ENCODE results near the gene TIMM8B.
A peak's percentile ranks its signal among the peaks of the same experiment; 100 is the strongest.
"Not testable (repeated sequence)": the region's sequence is repeated elsewhere in the genome, so short reads cannot be mapped to it uniquely, and the experiment has no call there.

Gene TIMM8B, protein sequence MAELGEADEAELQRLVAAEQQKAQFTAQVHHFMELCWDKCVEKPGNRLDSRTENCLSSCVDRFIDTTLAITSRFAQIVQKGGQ

DNA sequence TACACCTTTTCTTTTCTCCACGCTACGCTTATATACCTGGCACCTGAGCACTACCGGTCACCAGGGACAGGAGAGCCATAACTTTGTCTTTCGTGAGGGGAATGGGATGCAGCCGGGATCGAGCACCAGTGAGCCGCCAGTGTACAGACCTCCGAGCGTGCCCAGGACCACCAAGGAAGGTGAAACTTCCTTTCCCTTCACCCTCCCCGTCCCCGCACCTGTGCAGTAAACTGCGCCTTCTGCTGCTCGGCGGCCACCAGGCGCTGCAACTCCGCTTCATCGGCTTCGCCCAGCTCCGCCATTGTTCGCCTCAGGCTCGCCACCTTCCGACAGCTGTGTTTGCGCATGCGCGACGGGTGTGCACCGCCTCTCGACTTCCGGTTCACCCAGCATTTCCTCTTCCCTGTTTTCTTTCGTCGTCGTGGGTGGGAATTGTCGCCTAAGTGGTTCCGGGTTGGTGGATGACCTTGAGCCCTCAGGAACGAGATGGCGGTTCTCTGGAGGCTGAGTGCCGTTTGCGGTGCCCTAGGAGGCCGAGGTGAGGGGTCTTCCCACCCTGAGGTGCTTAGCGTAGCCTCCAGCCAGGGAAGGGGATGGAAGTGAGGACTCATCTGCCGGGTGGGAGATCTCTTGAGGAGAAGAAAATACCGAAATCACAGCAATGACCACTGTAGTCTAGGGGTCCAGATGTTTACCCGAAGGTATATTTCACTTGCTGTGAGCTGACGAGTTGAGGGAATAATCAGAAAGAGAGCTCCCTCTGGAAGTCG lies at the start of gene TIMM8B, which contains the start of gene SDHD:
TSS of gene TIMM8B (minus strand) at position 335 of the 770 bp plus-strand sequence. CDS start at position 302, 33 bp downstream.
TSS of gene SDHD (plus strand) at position 452 of the 770 bp plus-strand sequence. CDS start at position 487, 35 bp downstream.
- peak; percentile 98 for DNase-seq (ENCODE audit: low read depth)

DNA sequence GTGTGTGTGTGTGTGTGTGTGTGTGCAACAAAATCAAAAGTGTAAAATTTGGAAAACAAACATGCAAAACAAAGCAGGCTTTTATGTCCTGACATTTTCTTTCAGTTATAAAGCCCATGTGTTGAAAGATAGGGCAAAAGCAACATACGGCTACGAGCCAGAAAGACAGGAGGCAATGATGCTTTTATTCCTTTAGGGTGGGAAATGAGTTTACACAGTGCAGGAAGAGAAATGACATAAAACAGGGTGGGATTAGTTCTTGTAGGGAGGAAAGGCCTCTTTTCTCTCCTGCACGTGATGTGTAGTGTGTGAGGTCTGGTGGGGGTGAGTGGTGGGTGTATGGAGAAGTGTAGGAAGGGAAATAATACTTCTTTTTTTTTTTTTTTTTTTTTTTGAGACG lies 47.9 kb upstream of the TIMM8B start:
- DNase-seq (ENCODE audit: low read depth), result no peak

DNA sequence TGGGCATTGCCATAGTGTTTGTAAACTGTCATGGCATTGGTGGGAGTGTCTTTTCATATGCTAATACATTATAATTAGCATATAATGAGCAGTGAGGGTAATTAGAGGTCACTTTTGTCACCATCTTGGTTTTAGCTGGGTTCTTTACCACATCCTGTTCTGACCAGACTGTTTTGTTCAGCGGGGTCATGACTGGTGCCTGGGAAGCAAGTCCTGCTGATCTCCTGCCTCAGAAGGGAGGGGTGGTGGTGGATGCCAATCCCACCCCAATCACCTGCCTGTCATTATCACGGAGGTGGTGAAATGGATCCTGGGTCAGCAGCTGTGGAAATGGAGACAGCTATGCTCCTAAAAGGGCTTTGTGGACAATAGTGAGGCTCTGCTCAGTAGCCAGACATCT lies 46.2 kb upstream of the TIMM8B start:
- DNase-seq (ENCODE audit: low read depth), result peak; percentile 18

DNA sequence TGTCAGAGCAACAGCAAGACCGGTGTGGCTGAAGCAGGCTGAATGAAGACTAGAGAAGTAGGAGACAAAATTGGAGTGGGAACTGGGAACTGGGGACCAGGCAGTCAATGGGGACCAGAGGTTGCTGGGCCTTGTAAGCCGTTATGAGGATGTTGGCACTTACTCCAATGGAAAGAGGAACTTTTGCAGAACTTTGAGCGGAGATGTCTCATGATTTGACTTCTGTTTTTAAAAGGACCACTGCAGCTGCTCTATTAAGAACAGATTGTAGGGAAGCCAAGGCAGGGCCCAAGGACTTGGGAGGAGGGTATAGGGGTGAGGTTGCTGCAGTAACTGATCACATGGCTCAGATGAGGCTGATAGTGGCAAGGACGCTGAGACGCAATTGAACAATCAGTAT lies 43.1 kb upstream of the TIMM8B start:
- DNase-seq (ENCODE audit: low read depth), result no peak

DNA sequence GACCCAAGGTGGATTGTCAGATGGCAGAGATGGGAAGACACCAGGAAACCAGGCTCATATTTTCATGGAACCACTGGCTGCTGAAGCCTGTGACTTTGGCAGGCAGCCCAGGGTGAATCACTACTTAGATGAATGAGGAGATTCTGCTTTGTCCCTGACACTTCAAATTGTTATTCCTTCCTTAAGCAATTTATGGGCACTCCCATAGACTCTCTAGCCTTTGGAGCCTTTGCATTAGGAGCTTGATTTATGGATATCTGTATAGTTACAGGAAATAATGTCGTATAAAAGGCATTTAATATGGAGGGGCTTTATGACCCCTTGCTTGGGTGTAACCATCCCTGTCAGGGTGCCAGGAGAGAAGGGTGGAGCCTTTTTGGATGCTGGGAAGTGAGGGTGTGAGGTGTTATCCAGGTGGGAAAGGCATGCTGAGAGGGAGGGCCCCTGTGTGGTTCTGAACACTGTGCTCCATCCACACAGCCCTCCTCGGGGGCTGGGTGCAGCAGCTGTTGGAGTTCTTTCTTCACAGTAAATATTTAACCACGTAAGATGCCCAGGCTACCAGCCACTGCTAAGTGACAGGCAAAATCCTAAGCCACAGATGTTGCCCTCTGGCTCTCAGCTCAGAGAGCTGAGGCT lies 42.0 kb upstream of the TIMM8B start:
- peak; percentile 95 for DNase-seq (ENCODE audit: low read depth)

DNA sequence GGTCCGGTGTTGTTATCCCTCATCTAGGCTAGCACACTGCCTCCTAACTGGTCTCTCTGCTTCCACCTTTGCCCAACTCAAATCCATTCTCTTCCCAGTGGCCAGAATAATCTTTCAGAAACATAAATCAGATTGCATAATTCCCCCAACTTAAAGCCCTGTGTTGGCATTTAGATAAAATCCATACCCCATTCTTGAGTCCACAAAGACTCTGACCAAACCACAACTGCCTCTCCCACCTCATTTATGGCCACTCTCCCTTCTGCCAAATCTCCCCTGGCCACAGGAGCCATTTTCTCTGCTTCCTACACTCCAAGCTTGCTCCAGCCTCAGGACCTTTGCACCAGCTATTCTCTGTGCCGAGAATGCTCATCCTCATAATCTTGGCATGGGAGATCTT lies 40.5 kb upstream of the TIMM8B start:
- DNase-seq (ENCODE audit: low read depth), result no peak

DNA sequence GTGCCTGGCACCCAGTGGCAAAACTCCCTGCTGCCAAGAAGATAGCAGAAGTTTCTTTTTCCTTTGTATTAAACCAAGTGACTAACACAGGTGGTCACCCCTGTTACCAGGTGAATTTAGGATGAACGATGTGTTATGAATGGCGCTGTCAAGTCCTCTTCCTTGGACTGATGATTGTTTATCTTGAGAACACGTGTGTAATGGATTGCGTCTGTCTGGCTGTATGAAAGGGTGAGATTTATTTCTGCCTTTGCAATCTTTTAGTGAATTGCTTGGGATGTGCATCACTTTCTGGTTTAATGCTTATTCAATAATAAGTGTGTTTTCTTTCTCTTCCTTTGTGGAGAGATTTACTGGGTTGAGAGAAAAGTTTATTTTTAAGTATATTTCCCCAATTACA lies 36.6 kb upstream of the TIMM8B start:
- DNase-seq (ENCODE audit: low read depth), result no peak

DNA sequence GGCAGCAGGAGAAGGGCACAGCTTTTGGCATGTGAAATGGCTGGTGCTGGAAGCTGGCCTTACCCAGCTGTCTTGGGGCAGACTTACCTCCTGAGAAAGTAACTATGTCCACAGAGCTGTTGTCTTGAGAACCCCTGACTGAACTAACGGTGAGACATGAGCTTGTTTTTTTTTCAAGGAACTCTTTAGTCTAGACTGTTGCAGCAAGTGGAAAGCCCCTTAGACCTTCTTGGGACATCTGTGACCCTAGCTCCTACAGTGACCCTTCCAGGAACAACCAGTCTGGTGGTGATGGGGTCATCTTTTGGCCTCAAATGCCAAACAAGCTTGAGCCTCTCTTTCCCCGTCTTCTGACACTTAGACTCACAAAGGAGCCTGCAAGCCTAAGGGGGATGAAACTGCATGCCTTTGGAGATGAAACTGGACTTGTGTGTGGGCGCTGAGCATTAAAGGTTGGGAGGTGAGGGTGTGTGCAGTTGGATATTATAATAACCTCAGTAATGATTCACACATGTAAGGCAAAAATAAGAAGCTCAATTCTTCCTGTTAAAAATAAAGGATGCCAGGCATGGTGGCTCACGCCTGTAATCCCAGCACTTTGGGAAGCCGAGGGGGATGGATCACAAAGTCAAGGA lies 35.5 kb upstream of the TIMM8B start:
- no peak for DNase-seq (ENCODE audit: low read depth)

DNA sequence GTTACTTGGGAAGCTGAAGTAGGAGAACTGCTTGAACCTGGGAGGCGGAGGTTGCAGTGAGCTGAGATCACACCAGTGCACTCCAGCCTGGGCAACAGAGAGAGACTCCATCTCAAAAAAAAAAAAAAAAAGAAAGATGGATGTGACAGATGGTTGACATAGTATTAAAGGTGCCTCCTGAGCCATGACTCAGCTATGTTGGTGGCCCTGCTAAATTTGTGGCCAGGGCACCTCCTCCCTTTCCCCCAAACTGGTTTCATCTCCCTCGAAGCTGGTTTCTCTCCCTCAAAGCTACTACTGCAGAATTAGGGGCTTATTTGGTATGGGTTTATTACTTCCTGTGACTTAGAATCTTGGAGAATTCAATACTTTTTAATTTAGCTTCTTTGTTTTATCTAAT lies 31.6 kb upstream of the TIMM8B start:
- no peak for DNase-seq (ENCODE audit: low read depth)

DNA sequence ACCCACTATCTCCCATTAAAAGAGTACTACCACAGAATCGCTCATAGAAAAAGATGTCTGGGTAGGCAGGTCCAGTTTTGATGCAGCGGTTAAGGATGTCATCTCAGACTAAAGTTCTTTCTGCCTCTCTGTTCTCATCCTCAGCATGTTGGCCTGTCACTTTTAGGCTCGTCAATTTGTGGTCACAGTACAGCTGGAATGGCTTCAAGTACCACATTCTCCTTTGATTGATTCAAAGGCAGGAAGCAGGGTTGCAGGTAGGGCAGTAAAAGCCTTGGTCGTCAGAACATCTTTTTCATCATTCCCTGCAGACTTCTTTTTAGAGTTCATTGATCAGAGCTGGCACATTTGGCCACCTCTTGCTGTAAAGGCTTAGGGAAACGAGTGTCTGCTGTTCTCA lies 28.8 kb upstream of the TIMM8B start:
- no peak for DNase-seq (ENCODE audit: low read depth)

DNA sequence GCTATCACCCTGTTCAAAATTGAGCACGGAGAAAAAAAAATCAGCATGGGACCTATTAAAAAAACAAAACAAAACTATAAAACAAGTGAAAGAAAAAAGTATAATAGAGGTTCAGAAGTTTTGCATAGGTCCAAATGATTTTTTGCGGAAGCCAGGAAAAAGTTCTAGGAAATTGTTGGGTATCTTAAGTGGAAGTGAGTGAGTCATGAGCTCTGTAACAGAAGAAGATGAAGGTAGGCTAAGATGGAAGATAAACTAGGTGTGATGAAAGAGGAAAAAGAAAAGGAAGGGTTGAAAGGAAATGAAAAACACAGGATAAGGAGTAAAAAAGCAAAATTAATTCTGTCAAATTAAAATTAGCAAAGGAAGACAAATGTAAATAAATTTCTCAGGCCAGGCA lies 27.9 kb upstream of the TIMM8B start:
- DNase-seq (ENCODE audit: low read depth), result no peak

DNA sequence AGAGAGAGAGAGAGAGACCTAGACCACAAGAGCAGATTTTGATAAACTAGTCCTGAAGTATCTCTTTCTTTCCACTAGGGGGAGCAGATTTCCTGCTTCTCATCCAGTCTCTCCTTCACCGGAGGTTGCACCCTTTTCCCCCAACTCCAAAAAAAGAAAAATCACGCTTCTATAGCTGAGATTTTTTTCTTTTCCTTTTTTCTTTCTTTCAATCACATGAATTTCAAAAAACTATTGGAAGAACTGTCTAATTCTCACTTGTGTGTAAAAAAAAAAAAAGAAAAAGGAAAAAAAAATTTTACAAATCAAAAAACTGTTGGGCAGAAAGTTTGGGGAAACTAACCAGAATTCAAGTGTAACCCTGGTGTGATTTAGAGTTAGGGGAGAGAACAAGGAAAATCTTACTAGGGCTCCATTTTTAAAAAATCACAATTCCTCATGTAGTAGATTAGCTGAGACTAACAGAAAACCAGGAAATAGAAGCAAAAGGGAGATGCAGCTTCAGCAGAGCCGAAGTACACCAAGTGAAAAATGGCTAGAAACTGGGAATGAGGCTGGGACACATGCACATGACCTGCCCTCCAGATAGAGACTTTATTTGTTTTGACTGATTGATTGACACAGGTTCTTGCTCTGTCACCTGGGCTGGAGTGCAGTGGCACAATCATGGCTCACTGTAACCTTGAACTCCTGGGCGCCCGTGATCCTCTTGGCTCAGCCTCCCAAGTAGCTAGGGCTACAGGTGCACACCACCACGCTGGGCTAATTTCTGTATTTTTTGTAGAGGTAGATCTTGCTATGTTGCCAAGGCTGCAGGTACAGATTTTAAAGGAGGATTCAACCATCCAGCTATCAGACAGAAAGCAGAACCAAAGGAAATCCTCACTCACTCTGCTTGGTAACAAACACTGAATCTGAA lies 27.2 kb upstream of the TIMM8B start:
- DNase-seq (ENCODE audit: low read depth), result peak; percentile 75

DNA sequence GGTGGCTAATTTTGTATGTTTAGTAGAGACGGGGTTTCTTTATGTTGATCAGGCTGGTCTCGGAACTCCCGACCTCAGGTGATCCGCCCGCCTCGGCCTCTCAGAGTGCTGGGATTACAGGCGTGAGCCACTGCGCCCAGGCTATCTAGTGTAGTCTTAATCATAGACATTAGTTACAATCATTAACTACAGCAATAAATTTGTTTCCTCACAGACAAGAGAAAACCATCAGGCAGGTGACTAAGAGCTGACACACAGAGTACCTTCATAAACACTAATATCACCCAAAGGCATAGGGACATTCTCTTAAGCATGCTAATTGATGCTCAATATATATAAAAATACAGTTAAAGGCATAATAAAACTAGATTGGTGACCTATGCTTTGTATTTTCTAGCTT lies 19.5 kb upstream of the TIMM8B start:
- DNase-seq (ENCODE audit: low read depth), result no peak

DNA sequence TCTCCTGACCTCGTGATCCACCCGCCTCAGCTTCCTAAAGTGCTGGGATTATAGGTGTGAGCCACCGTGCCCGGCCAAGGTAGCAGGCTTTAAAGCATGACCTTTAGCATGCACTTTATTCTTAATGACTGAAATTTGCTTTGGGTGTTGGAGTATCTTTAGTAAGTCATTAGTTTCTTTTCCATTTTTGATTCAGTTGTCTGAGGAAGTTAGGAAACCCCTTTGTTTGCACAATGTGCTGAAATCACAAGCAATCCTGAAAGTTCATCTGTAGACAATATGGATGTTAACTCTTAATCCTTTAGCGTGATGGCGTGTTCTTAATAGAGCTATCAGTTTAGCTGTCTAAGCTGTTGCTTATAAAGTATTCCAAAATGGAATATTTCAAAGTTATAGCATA lies 16.9 kb upstream of the TIMM8B start:
- no peak for DNase-seq (ENCODE audit: low read depth)

DNA sequence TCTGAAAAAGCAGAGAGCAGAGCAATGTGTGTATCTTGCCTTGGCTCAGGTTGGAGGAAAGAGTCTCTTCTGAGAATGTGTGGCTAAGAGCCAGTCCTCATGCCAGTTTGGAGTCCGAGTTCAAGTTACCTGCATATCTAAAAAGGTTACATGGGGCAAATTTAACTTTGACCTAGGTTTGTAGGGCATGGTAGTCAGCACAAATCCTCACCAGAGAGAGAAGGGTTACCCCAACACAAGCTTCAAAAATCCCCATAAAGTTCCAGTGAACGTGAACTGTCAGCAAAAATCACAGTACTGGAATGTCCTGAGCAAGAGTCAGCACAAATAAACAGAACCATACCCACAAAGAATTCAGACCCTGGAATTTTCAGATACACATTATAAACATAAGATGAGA lies 13.9 kb upstream of the TIMM8B start:
- DNase-seq (ENCODE audit: low read depth), result peak; percentile 70

DNA sequence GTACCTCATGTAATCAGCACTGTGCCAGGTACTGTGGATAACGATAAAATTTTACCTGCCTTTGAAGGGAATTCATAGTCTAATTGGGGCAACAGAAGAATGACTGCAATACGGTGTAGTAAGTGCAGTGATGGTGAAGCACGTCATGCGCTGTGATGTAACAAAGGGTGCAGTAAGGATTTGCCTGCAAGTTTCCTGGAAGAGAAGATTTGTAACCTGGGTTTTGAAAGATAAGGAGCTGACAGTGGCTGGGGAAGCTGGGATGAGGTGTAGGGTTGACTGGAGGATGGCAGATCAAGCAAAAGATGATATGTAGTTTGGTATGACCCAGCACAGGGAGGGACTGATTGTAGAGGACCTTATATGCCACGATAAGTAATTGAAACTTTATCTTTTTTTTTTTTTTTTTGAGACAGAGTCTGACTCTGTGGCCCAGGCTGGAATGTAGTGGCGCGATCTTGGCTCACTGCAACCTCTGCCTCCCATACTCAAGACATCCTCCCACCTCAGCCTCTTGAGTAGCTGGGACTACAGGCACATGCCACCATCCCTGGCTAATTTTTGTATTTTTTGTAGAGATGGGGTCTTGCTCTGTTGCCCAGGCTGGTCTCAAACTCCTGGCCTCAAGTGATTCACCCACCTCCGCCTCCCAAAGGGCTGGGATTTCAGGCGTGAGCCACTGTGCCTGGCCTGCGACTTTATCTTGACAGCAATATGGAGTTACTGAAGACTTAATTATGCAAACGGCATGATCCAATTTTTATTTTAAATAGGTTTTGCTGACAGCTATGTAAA lies 11.4 kb upstream of the TIMM8B start:
- DNase-seq (ENCODE audit: low read depth), result no peak

DNA sequence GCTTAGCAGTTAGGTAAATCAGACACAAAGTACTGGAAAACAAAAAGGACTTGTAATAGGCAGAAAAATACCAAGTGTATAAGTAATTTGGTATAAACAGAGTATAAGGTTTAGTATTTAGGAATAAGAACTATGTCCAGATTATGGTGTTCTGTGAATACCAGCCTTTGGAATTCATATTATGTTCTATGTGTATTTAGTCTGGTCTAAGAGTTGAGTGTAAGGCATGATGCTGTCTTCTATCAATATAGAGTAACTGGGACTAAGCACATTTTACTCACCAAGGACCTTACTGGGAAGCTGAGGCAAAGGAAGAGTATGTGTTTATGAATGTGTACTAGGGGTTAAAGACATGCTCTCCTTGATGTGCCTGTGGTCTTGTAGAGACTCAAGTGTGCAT lies 9.6 kb upstream of the TIMM8B start:
- DNase-seq (ENCODE audit: low read depth), result peak; percentile 30

DNA sequence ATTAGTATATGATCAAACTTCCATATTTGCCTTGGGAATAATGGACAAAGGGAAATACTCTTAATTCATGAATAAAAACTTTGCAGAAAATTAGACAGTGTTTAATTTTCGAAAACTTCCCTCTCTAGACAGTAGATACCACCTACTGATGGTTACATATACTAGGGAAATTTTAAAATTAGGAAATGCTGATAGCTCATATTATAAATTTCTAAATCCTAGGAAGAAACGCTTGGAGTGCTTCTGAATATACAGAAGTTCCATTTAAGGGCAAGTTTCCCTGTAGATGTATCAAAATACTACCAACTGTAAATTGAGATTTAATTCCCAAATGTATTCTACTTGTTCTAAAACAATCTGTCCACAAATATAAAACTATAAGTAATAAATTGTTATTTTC lies 8.7 kb upstream of the TIMM8B start:
- not testable (repeated sequence) for DNase-seq (ENCODE audit: low read depth)

DNA sequence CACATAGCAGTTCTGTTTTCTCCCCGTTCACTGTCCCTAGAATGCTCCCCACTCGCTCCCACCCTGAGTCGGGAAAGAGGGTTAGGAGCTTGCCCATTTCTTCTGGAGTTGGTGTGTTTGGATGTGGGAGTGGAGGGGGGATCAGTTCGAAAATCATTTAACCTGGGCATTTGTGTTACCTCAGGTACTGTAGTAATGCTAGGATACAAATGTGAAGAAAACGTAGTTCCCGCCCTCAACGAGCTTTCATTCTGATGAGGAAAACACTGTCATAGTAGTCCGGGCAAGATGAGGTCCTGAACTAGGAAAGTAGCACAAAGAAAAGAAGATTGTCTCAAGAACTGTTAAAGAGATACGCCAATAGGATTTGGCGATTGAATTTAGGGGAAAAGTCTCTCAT lies 656 bp upstream of the TIMM8B start:
- no peak for DNase-seq (ENCODE audit: low read depth)

DNA sequence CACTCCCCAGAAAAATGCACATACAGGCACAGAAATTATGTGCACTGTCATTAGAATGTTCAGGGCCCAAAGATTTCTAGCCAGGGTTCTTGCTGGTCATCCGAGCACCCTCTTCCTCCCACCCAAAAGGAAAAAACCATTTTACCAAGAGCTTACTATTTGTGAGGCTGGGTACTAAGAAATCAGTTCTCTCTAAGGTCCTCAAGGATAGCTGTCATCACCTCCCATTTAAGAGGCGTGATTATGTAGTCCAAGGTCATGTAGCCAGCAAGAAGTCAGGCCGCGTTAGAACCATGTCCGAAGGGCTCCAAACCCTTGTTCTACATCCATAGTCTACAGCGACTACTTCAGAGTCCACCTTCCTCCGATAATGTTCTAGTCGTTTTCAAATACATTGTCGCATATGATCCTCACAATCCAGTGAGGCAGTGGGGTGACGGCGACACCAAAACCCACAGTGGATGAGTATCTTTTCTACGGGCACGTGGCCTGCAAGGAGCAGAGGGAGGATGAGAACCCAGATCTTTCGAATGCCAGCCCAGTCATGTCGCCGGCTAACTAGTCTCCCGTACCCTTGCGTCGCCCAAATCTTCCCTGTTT lies 634 bp downstream of the TIMM8B start:
- peak; percentile 43 for DNase-seq (ENCODE audit: low read depth)

DNA sequence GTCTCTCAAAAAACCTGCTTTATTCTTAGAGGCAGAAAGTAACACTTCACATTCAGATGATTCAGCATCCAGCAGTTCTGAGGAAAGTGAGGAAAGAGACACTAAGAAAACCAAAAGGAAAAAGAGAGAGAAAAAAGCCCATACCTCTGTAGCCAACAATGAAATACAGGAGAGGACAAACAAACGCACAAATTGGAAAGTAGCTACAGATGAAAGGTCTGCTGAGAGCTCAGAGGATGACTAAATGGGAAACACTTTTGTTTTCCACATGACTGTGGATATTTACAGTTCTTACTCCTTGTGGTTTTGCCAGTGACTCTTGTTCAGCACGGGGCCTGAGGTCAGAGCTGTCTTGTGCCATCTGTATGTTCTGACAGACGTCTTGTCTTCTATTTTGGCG lies 3.8 kb downstream of the TIMM8B start:
- peak; percentile 50 for DNase-seq (ENCODE audit: low read depth)
